Activated CD4-positive, CD25-positive, alpha-beta regulatory T cell treated with anti-CD3 and anti-CD28 coated beads, Interleukin-2, amount 50 U/mL, for 24 hours (primary cell): ENCODE results near the gene RNF145.
A peak's percentile ranks its signal among the peaks of the same experiment; 100 is the strongest.
"Not testable (repeated sequence)": the region's sequence is repeated elsewhere in the genome, so short reads cannot be mapped to it uniquely, and the experiment has no call there.

Experiments used
- ATAC-seq, 2 donors: fragments of 150-1000 bp; cut with Tn5 transposase; one replicate each; pipeline ENCODE4 v1.10.0; 2021; ENCODE audit warnings: mild to moderate bottlenecking in 1 of 2, moderate library complexity in 1 of 2

The RNF145 gene, protein sequence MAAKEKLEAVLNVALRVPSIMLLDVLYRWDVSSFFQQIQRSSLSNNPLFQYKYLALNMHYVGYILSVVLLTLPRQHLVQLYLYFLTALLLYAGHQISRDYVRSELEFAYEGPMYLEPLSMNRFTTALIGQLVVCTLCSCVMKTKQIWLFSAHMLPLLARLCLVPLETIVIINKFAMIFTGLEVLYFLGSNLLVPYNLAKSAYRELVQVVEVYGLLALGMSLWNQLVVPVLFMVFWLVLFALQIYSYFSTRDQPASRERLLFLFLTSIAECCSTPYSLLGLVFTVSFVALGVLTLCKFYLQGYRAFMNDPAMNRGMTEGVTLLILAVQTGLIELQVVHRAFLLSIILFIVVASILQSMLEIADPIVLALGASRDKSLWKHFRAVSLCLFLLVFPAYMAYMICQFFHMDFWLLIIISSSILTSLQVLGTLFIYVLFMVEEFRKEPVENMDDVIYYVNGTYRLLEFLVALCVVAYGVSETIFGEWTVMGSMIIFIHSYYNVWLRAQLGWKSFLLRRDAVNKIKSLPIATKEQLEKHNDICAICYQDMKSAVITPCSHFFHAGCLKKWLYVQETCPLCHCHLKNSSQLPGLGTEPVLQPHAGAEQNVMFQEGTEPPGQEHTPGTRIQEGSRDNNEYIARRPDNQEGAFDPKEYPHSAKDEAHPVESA

DNA sequence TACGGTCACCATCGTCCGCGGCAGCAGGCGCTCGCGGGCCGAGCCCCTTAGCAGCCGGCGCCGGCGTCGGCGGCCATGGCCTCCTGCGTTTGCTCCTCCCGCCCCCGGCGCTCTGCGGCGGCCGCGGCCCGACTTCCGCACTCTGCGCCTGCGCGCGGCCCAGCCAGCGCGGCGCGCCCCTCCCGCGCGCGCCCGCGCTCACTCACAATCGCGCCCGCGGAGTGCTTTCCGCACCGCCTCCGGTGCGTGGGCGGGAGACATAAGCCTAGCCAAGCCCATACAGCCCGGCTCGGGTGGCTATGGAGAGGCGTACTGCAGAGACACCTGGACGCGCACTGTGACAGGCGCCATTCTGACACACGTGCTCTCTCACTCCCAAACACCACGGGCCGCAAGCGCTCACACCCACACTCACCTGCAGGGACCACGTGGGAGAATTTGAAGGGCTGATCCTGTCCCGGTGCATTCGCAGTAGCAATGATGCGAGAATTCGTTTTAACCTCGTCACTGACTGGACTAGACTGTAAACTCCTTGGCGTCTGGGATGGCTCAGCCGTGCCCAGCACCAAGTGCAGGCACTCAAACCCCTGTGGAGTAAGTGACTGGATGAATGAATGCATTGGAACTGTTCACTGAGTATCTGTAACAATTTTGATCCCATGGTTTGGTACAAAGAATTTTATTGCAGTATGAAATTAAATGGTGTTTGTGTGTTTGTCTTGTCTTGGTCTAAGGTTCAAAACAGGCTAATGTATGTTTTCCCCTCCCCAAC lies at the start of gene RNF145:
Gene RNF145 (minus strand): TSS at position 116 of the 772 bp plus-strand sequence. CDS start 5,936 bp downstream, outside the sequence.
- peak; percentile 81 to 84 for ATAC-seq

DNA sequence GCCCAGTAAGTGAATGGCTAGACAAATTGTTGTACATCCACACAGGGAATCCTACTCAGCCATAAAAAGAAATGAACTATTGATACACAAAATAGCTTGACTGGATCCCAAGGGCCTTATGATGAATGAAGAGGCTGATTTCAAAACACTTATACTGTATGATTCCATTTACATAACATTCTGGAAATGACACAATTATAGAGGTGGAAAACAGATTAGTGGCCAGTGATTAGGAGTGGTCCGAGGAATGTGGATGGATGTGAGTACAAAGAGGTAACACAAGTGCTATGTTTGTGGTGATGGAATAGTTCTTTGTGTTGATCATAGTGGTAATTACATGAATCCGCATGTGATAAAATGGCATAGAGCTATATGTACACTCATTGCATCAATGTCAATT lies 49.0 kb upstream of the RNF145 start:
- ATAC-seq: no peak

DNA sequence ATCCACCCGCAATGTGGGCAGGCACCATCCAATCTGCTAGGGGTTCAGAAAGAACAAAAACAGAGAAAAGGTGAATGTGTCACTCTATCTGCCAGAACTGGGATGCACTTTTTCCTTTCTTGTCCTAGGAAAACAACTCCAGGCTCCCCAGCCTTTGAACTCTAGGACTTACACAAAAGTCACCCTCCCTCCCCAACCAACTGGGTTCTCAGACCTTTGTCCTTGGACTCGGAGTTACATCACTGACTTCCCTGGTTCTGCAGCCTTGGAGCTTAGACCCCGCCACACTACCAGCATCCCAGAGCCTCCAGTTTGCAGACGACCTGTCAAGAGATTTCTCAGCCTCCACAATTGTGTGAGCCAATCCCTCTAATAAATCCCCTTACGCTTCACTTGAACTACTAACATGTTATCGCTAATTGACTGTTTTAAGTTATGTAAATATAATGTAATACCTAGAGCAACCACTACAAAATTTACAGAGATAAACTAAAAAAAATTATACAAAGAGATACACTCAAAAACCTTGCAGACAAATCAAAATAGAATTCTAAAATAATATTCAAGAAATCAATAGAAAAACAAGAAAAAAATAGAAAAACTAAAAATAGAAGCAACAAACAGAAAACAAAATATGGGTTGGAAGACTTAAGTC lies 48.4 kb upstream of the RNF145 start:
- ATAC-seq: no peak

DNA sequence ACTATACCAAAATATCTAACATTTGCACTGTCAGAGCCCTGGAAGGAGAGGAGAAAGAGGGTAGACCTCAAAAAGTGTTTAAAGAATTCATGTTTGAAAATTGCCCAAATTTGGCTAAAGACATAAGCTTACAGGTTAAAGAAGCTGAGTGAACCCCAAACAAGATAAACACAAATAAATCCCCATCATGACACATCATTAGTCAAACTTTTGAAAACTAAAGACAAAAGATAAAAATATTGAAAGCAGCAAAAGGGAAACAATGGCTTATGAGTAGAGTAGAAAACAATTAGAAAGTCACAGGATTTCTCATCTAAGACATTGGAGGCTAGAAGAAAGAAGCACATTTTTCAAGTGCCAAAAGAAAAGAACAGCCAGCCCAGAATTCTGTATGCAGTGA lies 47.7 kb upstream of the RNF145 start:
- no peak for ATAC-seq

DNA sequence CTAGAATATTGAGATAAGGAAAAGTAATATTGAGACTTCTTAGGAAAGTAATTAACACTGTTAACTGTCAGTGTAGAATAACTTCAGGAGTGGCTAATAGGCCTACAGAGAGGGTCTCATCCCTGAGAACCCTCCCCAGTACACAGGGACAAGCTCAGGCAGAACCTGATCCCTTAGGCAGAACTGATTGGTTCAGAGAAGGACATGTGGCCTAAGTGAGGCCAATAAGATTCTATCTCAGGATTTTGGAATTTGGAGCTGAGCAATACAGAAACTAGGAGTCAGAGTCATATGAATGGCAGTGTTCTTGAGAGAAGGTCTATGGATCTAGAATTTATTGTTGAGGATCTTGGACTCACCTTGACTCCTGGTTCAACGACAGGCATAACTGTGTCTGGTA lies 42.8 kb upstream of the RNF145 start:
- ATAC-seq: no peak

DNA sequence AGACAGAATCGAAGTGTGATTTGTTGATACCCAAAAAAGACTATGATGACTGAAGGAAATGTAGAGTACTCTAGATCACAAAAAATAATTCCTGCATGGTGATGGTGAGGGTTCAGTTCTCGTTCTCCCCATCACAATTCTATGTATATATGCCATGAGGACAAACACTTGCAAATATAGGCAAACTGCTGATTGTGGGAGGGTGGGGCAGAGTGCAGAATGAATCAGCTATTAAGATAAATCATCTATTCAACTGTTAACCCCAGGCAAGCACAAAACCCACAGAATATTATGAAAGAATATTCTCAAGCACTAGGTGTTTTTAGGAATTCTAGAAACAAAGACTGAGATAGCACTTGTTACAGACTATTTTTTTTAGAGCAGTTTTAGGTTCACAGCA lies 39.8 kb upstream of the RNF145 start:
- no peak for ATAC-seq

DNA sequence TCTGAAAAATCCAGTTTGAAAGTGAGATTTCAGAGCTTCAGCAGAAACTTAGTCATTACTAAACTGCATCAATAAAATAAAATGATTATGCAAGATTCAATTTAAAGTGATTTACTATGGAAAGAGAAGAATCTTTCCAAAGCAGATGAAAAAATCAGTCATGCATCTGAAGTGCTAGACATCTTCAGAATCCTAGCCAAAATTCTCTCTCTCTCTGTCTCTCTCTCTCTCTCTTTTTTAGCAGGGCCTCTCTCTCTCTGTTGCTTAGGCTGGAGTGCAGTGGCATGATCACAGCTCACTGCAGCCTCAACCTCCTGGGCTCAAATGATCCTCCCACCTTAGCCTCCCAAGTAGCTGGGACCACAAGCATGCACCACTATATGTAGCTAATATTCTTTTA lies 35.5 kb upstream of the RNF145 start:
- no peak for ATAC-seq

DNA sequence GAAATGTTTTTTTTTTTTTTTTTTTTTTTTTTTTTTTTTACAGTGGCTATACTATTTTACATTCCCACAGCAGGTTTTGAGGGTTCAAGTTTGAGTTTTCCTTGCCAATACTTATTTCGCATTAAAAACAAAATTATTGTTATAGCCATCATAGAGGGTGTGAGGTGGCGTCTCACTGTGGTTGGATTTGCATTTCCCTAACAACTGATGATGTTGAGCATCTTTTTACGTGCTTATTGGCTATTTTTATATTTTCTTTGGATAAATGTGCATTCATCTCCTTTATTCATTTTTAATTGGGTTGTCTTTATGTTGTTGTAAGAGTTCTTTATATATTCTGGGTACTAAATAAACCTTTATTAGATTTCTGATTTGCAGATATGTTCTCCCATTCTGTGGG lies 34.8 kb upstream of the RNF145 start:
- ATAC-seq: no peak

DNA sequence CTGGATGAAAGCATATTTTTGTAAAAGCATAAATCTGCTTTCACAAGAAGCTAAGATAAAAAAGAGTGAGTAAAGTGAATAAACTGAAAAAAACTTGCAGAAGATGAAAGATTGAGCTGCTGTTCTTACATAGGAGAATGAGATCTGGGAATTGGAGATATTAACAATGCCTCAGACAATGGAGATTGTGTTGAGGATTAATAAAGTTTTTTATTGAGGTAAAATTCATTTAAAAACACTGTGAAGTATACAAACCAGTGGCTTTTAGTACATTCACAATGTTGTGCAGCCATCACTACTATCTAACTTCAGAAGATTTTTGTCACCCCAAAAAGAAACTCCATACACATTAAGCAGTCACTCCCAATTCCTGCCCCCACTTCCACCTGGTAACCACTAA lies 34.0 kb upstream of the RNF145 start:
- no peak for ATAC-seq

DNA sequence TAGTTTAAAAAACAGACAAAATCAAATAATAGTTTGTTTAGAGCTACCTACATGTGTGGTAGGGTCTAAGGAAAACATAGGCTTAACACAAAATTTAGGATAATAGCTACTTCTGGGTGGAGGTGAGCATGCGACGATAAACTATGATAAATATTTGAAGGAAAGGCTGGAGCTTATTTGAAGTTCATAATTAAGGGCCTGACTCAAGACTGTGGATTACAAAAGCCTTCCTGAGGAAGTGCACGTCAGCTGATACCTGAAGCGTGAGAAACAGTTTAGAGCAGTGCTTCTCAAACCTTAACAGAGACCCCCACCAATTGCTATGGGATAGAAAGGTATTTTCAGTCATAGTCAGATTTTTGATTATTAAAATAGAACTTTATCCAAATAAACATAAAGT lies 33.3 kb upstream of the RNF145 start:
- no peak for ATAC-seq

DNA sequence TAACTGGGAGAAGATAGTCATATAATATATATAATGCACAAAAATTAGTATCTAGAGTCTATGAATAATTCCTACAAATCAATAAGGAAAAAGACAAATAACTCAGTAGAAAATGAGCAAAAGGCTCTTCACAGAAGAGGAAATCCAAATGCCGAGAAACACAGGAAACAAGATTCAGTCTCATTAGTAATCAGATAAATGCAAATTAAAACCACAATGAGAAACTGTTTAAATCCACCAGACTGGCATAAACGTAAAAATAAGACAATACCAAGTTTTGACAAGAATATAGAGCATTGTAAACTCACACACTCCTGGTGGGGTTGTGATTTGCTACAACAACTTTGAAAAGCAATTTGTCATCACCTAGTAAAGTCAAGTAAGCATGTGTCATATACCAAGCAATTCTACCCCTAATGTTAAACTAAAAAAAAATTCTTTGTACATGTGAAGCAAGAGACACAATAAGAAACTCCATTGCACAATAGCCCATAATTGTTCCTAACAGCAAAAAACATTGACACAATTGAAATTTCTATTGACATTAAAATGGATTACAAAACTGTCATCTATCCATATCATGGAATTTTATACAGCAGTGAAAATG lies 32.7 kb upstream of the RNF145 start:
- peak; percentile 75 to 82 for ATAC-seq

DNA sequence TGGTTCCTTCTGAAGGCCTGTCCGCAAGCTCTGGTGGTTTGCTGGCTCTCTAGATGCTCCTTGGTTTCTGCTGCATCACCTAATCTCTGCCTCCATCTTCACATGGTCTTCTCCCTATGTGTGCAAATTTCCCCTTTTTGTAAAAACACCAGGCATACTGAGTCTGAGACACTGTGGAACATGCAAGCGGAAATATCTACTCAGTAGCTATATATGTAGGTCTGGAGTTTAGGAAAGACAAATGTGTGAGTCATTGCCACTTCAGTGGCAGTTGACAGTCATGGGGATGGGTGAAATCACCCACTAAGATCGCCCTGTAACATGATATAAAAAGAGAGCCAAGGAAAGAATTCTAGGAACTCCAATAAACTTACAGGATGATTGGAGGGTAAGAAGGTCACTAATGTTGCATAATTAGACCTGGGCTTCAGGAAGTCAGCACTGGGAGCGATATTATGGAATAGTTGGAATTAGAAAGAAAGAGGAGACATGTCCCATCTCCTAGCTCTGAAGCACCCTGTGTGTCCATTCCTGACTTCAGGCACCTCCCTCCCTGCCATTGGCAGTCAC lies 31.0 kb upstream of the RNF145 start:
- ATAC-seq: peak; percentile 68 to 70

DNA sequence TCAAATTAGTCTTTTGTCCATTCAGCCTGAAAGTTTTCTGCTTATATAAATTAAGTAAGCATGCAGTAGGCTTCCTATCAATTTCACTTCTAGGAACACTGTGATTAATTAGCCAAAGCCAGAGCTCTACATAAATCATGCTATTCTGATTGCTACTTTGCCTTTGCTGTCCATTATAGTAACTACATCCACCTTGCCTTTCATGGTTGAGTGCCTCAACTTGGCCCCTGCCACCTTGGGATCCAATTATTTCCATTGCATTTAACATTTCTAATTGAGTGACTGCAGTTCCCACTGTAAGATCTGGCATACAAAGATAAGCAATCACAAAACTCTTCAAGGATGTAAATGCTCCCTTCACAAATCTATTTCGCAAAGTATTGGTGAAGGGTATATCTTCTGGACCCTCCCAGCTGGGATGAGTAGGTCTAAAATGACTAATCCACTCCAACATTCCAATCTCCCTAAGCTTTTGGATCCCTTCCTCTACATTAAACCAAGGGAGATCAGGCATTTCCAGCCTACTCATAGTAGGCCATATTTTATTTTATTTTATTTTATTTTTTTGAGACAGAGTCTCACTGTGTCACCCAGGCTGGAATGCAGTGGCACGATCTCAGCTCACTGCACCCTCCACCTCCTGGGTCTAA lies 26.6 kb upstream of the RNF145 start:
- not testable (repeated sequence) for ATAC-seq

DNA sequence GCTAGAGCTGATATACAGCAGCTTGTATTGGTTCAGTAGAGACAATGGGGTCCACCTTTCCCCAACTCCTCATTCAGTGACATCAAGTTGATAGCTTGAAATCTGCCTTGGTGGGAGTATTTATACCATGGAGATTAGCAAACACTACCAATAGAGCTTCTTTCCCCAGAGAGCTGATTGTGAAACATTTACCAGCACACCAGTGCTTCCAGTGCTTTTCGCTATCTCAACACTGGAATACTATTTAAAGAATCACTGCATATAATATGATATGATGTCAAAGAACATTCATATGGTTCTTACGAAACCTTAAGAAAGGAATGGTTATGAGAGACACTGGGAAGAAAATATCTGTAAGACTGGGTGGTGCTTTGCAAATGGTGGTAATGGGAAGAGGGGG lies 21.8 kb upstream of the RNF145 start:
- ATAC-seq: no peak

DNA sequence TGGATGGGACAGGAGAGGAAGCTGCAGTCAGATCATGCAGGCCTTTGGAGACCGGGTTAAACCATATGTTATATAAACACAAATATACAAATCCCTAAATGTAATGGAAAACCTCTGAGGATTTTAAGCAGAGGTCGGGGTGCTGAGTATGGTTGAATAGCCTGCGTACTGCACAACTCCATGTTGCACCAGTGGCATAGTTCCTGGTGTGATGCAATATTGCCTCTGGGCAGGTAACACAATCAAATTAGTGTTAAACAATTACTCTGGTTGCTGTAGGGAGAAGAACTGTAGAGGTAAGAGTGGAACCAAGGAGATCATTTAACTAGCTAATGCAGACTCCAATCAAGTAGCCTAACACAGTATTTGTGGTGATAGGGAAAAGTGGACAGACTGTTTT lies 21.3 kb upstream of the RNF145 start:
- ATAC-seq: no peak

DNA sequence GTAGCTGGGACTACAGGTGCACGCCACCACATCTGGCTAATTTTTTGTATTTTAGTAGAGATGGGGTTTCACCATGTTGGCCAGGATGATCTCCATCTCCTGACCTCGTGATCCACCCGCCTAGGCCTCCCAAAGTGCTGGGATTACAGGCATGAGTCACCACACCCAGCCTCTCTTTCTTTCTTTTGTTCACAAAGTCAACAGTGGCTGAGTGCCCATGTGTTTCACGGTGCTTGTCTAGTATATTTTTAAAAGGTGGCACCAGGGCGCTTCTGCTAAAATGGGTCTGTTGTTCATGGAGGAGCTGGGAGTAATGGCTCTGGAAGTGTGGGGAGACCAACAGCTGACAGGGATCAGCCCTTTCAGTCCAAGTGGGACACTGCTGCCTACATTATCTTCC lies 18.7 kb upstream of the RNF145 start:
- ATAC-seq: not testable (repeated sequence)

DNA sequence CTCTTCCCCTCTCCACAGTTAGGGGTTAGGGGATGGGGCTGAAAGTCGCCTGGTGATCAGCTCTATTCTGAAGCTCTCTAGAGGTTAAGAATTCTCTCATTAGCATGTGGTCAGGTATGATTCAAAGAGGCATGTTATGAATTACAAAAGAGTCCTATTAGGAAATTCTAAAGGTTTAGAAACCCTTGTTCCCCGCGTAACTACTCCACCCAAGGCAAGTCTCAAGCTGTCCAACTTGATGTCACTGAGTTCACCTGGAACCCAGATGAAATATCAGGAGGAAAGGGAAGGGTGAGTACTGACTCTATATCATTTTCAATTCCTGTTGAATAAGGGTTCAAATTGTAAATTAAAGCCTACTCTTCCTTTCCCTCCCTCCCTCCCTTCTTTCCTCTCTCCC lies 18.1 kb upstream of the RNF145 start:
- no peak for ATAC-seq

DNA sequence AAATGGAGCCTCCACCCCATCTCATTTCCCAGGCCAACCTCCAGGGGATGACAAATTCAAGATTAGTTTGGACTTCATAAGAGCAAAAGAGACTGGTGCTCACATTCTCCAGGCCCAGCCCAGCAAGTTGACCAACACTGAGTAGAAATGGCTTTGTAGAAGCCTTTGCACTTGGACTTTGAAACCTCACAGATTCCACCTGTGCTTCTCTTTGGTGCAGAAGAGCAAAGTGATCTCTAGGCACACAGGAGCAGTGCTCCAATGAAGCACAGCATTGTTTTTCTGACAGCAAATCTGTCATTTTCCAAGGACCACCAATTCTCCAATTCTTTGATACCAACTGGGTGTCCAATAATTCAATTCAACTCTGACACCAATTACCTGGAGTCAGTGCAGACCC lies 17.1 kb upstream of the RNF145 start:
- no peak for ATAC-seq

DNA sequence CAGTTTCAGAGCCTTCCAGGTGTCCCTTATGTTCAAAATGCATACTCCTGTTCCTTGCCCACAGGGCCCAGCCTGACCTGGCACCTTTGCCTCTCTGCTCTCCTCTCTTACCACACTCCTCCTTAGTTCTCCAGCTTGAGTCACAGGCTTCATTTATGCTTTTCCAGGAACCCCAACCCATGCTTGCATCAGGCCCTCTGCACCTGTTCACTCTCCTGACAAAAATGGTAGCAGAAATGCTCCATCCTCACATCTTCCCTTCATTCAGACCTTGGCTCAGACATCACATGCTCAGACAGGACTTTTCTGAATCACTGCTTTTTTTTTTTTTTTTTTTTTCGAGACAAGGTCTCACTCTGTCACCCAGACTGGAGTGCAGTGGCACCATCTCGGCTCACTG lies 15.1 kb upstream of the RNF145 start:
- no peak for ATAC-seq

DNA sequence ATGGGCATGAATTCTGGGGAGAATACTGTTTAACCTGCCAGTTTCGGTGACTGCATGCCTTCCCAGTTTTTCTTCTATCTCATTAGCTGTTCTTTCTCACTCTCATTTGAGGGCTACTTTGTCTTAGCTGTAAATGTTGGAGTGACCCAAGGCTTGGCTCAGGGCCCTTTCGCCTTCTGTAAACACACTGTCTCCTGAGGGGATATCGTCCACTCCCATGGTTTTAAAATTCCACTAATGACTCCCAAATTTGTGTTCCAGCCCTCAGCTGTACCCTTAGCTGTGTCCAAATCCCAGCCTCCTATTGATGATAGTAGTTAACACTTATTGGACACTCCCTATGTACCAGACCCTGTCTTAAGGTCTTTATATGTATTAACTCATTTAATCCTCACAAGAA lies 14.1 kb upstream of the RNF145 start:
- no peak for ATAC-seq

DNA sequence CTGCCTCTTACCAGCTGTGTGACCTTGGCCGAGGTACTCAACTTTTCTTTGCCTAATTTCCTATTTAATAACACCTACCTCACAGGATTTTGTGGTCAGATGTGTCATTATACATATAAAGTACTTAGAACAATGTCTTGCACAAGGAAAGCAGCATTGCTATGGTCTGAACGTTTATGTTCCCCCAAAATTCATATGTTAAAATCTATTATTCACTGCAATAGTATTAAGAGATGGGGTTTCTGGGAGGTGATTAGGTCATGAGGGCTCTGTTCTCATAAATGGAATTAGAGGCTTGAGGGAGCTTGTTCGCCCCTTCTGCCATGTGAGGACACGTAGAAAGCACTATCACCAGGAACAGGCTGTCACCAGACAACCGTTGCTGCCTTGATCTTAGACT lies 10.9 kb upstream of the RNF145 start:
- ATAC-seq: no peak

DNA sequence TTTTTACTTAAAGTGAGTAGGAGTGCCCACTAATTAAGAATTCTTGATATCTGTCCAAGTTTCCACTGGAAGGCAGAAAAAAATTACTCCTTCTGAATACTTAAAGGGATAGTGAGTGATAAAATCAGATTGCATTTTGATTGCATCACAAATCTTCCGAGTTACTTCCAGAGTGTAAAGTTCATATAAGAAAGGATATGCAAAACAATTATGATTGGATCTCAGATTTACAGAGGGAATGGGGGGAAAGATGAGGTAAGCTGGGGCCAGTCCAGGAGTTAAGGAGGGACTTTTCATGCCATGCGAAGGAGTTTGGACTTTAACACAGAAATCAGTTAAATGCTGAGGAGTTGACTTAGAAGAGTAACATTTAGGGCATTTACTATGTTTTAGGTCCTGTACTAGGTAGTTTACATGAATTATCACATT lies 9.3 kb upstream of the RNF145 start:
- ATAC-seq: no peak
